Measurements from ENCODE around the gene FAM216B.
"Not testable (repeated sequence)": the region's sequence is repeated elsewhere in the genome, so short reads cannot be mapped to it uniquely, and the experiment has no call there.

FAM216B gene

DNA sequence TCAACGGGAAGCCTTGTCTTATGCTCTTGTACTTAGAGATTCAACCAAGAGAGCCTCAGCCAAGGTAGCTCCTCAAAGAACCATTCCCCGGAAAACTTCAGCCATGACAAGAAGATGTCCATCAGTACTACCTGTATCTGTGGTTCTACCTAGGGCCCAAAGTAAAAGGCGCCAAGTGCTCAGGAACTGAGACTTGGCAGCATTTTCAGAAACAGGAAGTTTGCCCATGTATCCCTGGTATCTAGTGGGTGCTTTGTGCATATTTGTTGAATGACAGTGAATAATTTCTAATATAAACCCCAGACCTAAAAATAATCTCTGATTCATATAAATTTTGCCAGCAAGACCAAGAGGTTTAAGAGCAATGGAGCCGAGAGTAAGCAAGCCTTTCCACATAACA, 7.2 kb downstream of the FAM216B start:
- DNase-seq: no peak

DNA sequence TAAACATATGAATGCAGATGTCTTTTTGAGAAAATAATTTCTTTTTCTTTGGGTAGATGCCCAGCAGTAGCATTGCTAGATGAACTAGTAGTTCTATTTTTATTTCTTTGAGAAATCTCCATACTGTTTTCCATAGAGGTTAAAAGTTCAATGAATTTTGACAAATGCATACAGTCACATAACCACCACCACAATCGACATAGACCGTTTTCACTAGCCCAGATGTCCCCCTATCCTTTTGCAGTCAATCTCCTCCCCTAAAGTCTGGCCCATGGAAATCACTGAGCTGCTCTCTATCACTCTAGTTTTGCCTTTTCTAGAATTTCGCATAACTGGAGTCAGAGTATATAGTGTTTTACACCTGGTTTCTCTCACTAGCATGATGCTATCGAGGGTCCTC, 10.8 kb downstream of the FAM216B start:
- no peak for DNase-seq

DNA sequence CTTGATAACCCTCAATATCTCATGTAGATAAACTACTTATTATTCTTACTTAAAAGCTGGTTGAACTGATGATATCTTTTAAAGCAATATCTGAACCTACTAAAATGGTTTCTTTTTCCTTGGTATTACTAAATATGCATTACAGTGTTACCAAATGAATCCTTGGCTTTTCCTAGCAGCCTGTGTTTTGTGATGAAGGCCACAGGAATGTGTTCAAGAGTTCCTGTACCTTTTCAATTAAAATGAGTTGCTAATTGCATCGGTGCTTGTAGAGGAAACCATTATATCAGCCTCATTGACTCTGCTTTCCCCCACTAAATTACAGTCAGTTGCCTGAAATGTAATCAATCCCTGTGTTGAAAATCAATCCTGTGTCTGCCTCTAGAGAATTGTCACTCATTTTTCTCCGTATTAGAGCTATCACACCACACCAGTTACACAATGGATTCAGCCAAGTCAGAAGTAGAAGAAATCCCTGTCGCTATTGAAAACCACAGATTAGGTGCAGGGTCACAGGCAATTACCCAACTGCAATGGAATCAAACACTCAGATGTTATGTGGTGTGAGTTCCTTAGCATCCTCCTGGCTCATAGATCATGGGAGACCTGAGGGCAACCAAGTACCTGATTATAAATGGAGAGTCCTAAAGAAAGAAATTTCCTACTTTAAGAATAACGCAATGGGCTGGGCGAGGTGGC, 13.3 kb downstream of the FAM216B start:
- no peak for DNase-seq

DNA sequence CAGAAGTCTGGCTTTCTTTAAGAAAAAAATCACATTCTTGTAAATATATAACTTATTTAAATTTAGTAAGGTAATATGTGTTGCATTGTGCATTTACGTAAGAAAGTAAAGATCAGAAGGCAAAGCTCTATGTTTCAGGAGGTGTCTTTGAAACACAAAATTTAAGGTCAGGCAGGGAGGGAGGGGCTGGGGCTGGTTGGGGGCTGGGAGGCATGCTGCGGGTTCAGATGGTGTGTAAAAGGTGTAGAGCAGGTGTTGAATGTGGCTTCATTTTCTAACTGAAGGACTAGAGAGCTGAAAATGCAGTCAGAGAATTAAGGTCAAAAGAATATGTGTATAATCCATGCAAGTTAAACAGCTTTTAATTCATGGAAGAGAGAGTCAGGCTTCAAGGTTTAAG, 14.3 kb downstream of the FAM216B start:
- DNase-seq: no peak

DNA sequence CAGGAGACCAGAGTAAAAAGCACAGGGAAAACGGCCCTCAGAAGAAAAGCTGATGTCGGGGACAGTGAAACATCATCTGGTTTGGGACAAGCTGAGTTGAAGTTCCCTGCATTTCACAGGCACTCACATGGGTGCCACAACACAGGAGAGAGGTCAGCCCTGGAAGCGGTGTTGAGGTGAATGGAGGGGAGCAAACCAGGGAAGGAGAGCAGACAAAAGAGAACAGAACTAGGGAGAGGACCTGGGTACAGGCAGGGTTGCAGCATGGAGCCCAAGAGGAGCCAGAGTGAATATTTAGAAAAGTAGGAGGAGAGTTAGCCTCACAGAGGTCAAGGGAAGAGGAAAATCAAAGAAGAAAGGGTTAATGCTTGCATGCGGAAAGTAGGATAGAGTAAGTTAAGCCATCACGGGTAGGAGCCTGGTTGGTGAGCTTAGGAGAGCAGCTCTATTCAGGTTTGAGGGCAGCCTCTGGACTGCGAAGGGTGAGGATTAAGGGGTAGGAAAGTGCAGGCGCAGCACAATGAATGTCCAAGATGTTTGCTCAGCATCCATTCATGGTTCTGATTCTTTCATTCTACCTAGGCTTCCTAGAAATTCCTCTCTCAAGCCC, 15.5 kb downstream of the FAM216B start:
- no peak for DNase-seq

DNA sequence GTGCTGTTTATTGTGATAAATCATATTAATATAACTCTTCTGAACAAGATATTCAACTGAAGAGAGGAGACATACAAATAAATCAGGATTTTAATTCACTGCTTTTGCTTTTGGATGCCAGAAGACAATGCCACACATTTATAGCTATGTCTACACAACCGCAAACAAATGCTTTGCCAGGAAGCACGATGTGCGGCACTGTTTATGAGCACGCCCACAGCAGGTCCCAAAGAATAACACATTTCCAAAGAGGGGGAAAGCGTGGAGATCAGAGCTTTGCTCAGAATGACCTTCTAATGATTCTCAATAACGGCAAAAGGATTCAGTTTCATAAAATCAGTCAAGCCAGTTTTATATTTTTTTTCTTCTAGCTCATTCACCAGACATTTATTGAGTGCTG, 16.7 kb downstream of the FAM216B start:
- no peak for DNase-seq

DNA sequence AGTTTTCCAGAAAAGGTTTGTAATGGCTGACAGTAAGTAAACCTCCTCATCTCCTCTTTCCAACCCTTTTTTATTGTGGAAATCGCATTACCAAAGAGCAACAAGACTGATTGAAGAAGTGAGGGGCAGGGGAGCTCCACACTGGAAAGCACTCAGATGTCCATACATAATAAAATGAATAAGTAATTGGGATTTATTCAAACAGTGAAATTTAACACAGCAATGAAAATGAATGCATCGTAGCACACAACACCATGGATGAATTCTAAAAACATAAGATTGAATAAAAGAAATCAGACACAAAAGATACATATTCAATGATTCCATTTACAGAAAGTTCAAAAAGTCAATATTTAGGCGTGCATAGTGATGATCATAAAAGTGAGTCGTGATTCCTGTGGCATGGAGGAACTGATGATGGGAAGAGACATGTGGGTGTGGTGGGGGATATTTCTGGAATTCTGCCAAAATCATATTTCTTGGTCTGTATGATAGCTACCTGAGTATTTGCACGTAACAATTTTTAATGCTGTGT, 18.8 kb downstream of the FAM216B start:
- no peak for DNase-seq

DNA sequence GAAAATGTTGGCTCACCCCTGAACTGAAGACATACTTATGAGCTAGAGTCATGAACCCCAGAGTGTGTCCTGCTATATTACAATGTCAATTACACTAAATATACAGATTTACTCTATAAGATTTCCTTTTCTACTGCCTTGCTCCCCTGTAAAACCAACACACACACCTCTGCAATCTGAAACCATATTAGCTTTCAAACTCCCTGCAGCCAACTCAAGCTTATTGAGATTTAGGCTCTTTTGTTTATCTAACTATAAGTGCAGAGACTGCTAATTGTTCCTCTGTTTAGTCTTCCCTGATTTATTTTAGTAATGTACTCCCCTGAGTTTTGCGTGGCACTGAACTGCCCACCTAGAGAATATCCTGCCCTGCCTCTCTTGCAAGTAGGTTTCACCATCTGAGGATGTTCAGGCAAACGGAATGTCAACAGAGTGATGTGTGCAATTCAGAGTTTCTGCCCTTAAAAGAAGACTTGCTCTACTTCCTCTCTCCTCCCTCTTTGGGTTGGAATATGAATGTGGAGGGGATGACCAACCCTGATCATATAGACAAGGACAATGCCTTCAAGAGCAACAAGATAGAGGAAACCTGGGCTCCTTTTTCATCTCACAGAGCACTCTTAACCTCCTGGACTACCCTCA, 22.3 kb downstream of the FAM216B start:
- no peak for DNase-seq

DNA sequence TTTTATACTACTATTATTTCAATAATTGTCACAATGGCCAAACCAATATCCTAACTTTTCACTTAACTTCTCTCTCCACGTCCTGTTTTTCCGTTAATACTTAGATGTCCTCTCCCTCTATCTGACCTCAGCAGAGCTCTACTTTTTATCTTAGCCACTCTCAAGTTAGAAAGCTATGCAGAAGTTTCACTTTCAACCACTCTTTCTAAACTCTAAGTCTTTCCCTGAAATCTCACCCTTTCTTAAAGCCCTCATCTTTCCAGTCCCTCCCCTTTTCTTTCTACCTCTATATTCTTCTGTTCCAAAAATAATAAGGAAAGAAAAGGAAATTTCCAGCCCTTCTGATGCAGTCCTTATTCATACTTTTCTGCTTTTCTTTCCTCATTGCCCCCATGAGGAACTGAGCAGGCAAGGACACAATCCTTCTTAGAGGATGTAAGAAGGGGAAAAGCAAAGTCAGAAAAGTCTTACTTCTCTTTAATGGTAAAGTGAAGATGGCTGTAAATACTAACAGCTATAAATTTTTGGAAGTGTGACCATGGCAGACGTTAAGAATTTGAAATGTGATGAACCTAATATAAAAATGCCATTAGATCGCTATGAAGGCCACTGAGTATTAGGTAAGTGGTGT, 23.0 kb downstream of the FAM216B start:
- no peak for DNase-seq

DNA sequence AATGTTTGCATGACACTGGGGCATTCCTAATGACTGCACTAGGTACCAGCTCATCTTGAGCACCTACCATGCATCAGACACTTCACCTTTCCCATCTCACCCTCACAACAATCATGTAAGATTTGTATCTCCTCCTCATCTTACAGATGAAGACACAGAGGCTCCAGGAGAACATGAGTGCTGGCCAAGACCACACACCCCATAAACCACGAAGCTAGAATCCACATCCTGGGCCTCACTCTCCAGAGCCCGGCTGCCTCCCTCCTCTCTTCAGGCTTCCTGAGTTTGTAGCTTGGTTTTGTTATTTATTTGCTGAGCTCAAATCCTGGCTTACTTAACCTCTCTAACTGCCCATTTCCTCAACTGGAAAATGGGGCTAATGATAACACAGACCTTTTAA, 25.9 kb downstream of the FAM216B start:
- no peak for DNase-seq

DNA sequence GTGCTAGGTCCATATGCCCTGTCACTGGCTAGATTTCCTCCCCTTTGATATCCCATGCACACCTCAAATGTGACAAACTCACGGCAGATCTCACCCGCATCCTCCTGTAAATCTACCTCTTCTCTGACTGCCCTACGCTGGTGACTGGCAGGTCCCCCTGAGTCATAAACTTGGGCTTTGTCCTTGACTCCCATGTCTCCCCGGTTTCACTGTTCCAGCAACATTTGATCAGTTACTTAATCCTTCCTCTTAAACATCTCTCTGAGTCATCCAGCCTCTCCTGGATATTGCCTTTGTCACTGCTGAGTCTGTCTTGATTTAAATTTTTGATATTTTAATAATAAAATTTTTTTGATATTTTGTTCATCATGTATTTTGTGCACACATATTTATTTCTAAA, 26.5 kb downstream of the FAM216B start:
- no peak for DNase-seq

DNA sequence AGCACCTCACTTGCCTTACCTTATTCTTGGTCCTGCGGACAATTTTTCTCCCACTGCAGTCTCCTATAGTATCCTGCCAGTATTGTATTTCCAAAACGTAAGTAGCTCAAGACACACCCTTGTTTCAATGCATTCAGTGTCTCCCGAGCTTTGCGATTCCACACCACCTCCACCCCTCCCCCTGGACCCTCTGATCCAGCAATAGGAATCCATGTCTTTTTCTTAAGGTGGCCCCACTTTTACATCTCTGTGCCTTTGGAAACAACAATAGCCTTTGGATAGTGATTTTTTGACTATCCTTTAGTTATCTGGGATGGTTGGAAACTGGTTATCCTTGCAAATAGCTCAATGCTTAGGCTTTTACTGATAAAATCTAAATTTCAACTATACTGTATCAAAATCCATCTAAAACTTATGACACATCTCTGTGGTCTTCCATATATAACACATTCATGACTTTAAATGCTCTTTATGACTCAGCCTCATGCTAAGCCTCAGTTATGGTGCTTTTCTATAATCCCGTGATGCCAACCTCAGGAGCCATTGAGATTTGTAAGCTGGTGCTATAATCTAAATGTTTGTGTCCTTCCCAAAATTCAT, 27.1 kb downstream of the FAM216B start:
- no peak for DNase-seq

DNA sequence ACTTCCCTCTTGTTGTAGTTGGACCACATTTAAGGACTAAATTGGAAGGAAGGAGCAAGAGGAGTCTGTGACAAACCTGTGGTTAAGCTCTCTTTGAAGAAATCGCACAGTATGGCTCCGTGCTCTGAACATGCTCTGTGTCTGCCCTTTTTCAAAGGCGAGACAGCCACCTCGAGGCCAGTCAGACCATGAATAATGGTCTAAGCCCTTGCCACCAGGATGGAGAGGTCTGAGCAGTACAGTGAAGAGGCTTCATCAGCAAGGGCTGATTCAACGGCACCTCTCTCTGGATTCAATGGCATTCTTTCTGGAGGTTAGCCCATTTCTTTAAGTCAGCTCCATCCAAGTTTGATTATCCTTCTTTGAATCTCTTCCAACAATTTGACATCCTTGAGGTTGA, 30.9 kb downstream of the FAM216B start:
- DNase-seq: no peak

DNA sequence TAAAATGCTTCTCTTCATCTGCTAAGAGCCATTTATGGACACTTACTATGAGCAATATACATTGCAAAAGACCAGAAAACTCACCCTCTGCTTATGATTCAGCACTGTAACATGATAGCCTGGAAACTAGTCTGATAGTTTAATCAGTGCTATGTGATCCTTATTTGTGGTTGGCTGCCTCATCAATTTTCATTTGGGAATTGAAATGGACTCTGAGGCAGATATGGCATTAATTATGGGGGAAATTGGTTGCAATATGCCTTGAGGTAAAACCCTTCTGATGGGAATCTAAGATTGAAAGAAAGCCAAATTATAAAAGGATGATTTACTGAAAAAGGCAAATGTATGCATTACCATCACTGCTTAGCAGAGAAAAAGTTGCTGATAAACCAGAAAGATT, 33.5 kb downstream of the FAM216B start:
- DNase-seq: no peak

DNA sequence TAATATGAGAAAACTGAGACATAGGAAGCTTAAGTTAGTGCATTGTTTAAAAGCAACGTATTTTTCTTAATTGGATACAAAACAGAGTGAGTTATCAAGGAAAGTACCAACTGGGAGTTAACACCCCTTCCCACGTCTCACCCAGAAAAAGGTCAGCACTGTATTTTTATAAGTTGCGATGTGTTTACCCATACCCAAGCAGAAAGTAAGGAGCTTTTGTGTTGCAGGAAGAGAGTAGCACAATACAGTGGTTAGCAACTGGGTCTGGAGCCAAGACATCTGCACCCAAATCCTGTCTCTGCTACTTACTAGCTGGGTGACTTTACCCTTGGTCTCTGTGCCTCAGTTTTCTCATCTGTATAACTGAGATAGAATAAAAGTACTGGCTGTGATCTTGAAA, 34.3 kb downstream of the FAM216B start:
- no peak for DNase-seq

DNA sequence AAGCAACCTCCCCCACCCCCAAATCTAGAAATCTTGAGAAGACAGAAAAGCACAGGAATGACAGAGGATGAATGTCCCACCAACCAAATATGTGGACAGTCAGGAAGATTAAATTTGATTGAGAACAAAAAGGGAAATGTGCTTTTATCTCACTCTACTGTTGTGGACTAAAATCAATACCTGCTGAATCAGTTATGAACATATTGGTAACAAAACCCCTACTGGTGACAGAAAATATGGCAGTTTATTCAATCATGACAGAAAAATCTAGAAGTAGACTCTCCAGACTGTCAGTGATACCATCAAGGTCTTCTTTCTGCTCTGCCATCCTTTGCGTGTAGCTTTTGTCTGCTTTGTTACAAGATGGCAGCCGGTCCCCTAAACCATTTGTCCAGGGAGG, 35.2 kb downstream of the FAM216B start:
- DNase-seq: no peak

DNA sequence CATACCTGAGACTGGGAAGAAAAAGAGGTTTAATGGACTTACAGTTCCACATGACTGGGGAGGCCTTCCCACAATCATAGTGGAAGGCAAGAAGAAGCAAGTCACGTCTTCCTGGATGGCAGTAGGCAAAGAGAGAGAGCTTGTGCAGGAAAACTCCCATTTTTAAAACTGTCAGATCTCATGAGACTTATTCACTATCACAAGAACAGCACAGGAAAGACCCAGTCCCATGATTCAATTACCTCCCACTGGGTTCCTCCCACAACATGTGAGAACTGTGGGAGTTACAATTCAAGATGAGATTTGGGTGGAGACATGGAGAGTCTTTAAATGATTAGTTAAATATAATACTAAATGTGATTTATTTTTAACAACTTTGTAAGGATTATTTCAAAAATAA, 38.3 kb downstream of the FAM216B start:
- DNase-seq: not testable (repeated sequence)

DNA sequence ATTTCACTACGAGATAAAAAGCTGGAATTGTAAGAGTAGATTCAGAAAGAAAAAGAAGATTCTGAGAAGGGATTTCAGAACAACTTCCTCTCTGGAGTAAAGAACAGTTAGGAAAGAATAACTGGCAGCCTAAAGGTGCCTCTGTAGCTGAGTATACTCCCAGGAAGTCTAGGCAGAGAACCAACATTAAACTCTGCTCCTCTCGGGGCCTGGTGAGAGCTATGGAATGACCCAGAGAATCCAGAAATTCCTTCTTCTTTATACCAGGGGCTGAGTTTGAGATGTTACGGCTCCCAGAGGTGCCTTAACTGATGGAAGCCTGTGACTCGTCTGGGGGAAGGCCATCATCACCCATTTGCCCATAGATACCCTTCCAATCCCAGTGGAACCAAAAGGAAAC, 39.1 kb downstream of the FAM216B start:
- DNase-seq: no peak

DNA sequence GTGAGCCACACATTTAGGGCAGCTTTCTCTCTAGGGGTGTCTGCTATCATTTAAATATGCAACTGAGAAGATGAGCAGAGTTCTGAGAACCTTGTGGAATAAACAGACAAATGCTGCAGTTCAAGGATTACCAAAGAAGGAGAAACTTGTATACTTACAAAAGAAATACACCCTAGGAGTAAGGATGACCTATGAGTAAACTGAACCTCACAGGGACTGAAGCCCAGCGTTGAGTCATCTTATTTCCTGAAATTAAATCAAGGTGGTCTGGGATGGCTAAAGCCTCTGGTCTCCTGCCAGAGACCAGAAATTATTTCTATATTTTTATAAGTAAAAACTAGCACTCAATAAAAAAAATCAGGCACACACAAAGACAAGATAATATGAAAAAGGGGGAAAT, 40.1 kb downstream of the FAM216B start:
- no peak for DNase-seq

DNA sequence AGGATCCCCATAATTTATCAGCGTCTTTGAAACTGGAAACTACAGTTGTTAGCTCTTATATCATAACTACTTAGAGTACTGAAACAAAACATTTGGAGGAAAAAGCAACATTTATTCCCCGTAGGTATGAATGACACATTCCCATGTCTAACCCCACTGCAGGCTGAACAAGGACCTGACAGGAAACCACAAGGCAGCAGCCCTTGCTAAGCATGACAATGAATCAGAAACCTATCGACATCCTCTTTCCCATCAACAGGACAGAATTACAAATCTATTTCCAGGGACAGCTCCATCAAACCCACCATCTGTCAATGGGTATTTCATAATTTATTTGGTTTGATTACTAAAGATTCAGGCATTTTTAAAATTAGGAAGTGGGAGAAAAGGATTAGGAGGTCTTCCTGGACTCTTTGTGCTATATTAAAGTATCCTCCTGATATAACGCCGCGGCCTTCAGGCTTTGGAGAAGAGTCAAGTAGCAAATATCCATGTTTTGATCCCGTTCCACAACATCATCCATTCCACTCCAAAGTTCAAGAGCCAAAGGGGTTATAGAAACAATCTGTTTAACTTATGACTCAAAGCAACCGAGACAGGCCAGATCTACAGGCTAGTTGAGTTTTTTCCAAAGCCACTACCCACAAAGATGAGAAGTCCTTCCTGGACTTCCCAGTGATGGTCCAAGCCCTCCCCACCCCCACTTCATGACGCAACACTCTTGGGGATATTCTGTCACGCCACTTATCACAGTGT, 51.1 kb downstream of the FAM216B start:
- DNase-seq: no peak

DNA sequence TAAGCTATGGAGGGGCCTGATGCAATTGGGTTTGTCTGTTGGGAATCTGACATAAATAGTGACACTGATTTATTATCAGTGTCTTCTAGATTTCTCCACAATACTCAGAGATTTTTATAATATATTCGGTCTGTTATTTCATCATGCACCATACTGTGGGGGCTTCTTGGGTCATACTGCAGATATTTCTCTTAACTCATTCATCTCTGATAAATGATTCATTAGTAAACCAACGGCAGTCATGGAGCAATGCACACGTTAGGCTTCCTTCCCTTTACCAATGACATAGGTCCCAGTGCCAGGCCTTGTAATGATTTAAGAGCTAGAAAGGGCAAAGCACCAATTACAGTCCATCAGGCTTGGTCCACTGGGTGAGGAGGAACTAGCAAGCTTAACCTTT, 53.6 kb downstream of the FAM216B start:
- no peak for DNase-seq

DNA sequence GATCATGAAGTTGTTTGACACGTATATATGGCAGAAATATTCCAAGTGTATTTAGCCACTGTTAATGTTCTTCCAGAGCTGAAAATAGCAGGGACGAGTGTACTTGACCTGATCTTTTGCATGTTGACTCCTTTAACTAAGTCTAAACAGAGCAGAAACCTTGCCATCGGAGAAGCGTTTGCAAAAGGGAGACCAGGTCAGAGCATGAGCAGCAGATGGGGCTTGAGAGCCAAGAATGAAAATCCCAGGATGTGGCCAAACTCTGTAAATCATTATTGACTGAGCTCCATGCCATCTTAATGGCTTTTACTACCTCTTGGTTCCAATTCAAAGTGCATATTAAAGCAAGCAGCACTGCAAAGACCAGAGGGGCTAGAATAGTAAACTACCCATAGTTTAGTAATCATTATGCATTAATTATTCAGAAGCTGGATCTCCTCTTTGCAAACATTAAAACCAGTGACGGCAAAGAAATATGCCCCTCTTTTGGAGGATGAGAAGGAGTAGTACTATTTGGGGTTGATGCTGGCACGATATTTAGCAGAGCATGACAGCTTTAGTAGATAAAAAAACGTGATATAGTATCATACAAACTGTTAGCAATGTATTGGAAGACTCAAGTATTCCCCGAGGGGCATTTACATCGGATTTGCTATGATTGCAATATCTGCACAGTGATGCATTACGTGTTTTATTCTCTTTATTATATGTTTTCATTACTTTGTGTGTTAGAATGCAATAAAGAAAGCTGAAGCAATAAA, 55.7 kb downstream of the FAM216B start:
- no peak for DNase-seq
